HG03045 (cell line): ENCODE results near the gene CXorf66.
"Not testable (repeated sequence)": the region's sequence is repeated elsewhere in the genome, so short reads cannot be mapped to it uniquely, and the experiment has no call there.

ENCODE experiments used
- ATAC-seq: cut with Tn5 transposase; IDR thresholded peaks from one replicate; pipeline ENCODE4 v1.9.1; 2021; ENCODE audit warnings: mild to moderate bottlenecking, moderate library complexity; ENCODE audit not compliant: unreplicated experiment

Gene CXorf66

DNA sequence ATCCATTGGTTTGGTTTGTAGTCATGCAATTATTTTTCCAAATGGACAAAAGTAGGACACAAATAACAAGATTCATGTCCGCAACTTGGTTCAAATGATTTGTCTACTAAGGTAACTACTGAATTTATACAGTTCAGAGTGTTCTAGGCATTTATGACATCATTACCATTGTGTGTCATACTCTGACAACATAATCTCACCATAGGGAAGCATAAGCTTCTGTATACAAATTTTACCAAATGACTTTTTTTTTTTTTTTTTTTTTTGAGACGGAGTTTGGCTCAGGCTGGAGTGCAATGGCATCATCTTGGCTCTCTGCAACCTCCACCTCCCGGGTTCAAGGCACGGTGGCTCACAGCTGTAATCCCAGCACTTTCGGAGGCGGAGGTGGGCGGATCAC lies at the start of gene CXorf66:
Gene CXorf66 (minus strand): TSS at position 101 of the 400 bp plus-strand sequence. CDS start 25 bp downstream, at position 76.
- ATAC-seq, result no peak

DNA sequence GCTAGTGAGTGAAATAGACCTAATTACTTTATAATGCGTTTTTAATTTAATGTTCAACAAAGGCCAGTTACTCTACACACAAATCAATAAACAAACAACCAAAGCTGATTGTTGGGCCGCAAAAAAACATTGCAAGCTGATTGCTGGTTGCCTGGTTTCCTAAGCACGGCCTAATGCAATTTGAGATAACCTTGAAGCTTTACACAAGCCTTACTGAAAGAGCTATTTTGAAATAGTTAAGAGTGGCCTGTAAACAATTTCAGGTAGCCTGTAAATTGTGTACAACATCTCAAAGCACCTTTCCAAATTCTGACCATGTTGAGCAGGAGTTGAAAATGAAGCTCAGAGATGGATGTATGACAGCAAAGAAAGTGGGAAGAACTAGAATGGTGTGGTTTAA lies 17.5 kb upstream of the CXorf66 start:
- no peak for ATAC-seq

DNA sequence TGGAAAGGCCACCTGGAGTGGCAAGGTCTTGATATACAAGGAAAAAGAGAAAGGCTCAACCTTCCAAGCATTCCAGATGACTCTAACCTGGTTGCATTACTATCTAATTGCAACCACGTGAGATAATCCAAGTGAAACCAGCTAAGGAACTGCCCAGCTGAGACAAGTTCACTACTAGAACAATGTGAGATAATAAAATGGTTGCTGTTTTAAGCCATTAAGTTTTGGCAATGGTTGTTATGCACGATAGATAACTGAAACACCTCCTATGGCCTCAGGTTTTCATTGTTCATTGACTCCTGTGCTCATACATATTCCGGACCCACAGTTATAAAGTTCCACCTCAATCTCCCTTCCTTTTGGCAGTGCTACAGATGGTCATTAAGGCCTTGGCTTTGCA lies 9.2 kb upstream of the CXorf66 start:
- no peak for ATAC-seq

DNA sequence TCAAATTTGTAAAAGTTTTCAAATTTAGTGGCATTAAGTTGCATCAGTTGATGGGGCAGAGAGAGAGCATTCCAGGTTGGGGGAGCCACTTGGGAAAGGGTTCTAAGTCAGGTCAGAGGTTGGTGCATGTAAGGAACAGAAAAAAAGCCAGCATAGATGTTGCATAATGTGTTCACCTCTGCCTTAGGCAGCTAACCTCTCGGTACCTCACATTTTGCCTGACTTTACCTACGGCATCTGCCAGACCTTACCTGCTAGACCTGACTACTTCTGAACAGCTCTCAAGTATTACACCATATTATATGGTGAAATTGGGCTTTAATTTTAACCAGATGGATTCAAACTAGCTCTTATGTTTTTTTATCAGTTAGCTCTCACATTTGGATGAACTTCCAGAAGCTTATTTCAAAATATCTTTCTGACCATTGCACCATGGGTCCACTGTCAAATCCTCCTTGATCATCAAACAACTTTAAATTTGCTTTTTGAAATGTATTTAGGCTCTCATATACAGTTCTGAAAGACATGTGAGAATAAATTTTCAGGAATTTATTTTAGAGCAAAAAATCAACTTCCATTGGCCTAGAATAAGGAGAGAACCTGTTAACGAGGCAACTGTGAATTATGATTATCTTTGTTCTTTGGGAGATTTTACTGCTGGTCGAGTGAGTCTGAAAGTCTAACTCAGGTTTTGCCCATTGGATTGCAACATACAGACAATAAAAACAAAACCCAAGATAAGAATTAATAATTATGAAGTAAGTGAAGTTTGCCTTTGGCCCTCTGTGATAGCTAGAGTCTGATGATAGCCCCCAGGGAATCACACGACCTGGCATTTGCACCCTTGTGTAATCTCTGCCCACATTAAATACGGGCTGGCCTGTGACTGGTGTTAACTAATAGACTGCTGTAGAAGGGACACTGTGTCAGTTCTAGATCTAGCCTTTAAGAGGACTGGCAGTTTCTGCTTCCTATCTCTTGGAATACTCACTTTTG lies 7.6 kb upstream of the CXorf66 start:
- no peak for ATAC-seq

GRCh38 chrX:139972113-139972512 lies 6.8 kb upstream of the CXorf66 start:
- no peak for ATAC-seq

DNA sequence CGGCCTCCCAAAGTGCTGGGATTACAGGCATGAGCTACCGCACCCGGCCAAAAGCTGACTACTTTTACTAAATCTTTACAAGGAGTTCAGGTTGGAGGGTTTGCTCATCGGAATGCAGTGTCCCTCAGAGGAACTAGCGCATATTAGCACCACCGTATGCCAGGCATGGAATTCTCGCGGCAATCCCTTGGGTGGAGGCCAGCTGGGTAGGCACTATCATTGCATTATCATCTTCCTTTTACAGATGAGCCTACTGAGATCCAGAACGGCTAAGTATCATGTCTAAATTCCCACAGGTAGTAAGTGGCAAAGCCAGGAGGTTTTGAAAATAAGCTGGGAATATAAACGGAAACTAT lies 6.1 kb upstream of the CXorf66 start:
- ATAC-seq, result no peak

GRCh38 chrX:139969286-139969685 lies 4.0 kb upstream of the CXorf66 start:
- ATAC-seq, result no peak

DNA sequence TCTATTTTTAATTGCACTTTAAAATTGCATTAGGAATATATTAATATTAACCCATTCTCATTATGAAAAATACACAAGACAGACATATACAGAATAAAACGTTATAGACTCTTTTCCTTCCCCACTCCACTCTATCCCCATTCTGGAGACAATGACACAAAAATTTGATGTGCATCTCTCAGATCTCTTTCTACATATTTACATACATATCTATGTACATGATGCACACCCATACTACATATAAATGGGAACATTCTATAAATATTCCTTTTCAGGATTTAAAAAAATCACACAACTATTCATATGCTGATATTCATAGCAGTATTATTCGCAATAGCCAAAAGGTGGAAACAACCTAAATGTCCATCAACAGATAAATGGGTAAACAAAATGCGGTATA lies 2.4 kb upstream of the CXorf66 start:
- no peak for ATAC-seq

- ATAC-seq, result no peak
Observed at GRCh38 chrX:139967300-139967699, 2.0 kb upstream of the CXorf66 start.

GRCh38 chrX:139966159-139966558 lies 838 bp upstream of the CXorf66 start:
- not testable (repeated sequence) for ATAC-seq

GRCh38 chrX:139961091-139961490 lies 4.2 kb downstream of the CXorf66 start:
- ATAC-seq, result not testable (repeated sequence)

DNA sequence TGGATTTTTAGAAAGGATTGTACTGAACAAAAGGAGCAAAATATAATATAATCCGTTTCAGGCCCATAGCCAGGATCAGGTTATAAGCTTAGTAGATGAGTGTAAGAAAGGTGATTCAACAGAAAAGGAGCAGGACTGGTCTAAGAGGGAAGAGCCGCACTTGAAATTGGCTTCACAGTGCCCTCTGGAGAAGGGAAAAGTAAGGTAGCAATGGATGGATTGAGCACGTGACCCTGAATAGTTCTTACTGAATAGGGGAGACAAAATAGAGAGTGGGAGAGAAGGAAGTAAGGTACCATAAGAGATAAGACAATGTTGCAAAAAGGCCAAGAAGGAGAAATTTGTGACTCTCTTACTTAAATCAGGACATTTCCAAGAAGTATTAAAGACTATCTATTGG lies 15.6 kb downstream of the CXorf66 start:
- ATAC-seq, result no peak

- ATAC-seq, result no peak
Observed at GRCh38 chrX:139945075-139945474, 20.2 kb downstream of the CXorf66 start.

DNA sequence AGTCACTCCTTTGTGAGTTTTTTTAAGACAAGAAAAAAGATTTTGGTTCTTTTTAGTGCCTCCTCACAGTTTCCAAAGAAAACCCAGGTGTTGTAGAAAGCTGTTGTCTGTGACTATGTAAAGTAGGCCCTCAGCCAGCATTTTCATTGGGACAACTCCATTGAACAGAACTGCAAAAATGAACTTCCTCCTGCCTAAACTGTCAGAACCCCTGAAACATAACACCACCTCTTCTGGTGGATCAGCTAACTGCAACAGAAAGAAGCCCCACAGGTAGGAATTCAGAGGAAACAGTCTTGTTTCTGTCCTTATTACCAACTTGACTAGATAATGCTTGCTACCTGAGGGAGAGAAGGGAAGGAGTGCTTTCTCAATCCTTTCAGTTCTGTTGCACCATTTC lies 29.1 kb downstream of the CXorf66 start:
- ATAC-seq, result no peak

DNA sequence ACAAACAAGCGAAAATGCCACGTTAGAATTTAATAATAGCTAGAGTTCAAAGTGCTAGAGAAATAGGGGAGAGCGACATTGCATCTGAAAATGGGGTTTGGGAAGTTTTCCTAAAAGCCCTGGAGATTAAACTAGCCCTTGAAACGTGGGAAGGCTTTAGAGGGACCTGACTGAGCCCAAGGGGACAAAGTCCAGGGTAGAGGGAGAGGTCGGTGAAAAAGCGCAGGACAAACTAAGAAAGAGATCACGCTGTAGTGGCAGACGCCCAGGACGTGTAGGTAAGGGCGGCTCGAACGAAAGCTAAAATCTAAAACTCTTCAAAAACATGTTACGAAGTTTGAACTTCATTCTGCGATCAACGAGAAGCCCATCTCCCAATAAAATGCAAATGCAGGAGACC lies 31.4 kb downstream of the CXorf66 start:
- ATAC-seq, result no peak

DNA sequence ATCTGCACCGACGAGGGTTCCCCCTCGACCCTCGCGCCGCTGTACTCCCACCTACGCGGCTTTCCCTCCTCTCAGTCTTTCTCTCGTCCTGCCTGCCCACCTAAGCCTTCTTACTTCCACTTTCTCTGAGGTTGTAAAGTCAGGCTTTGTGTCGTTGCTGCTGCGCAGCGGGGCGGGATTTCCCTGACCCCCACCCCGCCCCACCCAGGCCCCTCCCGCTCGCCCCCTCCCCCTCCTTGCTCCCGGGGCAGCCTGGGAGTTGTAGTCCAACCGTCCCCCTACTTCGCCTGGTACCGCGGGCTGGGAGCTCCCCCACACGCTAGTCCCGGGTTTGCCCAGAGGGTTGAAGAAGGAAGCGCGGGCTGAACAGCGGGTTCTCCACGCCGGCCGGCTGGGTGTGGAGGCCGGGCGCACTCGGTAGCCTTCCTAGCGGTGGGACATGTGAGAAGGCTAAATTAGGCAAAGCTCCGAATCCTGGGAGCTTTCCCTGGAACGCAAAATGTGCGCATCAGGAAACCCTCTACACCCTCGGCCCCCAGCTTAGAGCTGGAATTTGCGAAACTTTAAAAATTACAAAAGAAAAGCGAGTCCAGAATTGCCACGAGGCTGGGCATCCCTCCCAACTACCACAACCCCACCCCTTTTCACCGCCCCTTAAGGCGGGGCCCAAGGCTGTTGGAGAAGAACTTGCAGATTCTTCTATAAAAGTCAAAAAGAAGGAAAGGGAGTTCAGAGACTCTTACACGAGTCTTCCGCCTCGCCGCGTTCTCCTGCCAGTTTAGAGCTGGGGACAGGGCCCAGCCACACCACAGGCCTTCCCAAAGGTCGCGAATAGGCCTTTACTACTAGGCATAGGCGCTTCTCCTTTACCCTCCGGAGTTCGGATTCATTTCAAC lies 32.2 kb downstream of the CXorf66 start, which contains the start of gene ATP11C:
Gene ATP11C (minus strand): TSS at position 153 of the 896 bp plus-strand sequence. CDS start 1,011 bp downstream, outside the sequence.
- peak; percentile 82 for ATAC-seq

DNA sequence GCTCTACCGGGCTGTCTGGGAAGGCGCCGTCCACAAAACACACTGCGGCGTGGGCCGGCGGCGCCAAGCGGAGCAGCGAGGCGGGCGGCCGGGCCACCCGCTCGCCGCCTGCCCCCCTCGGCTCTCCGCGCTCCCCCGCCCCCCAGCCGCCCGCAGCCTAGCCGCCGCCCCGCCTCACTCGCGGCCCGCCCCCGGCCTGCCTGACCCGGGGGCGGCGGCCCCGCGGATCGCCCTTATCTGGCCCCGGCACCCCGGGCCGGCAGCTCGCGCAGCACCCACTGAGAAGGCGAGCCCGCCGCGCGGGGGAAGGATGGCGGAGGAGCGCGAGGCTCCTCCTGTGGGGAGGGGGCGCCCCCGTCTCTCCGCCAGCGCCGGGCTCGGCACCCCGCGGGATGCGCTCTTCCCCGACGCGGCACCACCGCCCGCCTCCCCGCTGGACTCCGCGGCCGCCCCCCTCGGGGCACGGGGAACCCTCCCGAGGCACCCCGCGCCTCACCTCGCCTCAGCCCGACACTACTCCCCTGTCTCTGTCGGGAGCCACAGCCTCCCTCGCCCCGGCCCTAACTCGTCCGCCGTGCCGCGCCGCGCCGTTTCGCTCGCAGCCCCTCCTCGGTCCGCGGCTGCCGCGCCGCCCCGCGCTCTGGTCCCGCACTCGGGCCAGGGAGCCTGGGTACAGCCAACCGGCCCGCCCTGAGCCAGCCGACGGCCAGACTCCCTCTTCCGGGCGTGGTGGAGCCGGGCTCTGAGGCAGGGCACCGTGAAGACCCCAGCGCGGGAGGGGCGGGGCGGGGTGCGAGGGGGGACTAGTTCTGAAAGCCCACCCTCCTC lies 33.0 kb downstream of the CXorf66 start:
- peak; percentile 48 for ATAC-seq

GRCh38 chrX:139931646-139932072 lies 33.7 kb downstream of the CXorf66 start:
- ATAC-seq, result no peak

GRCh38 chrX:139930916-139931645 lies 34.2 kb downstream of the CXorf66 start:
- no peak for ATAC-seq

- no peak for ATAC-seq
Observed at GRCh38 chrX:139930401-139930800, 34.9 kb downstream of the CXorf66 start.
